Panc1 (cell line): ENCODE measurements around the gene BCAS3. TPM values are rescaled to one million over a fixed set of nuclear protein-coding genes. Genes with fewer than 3 reads are reported as not detected.

Experiments used
- ATAC-seq: fragments of 200-7000 bp; cut with Tn5 transposase; 2 replicates; pipeline ENCODE4 v1.9.1; 2020; ENCODE audit warnings: mild to moderate bottlenecking, moderate library complexity
- BruUV-seq: library from RNA; stranded (reverse); fragments of 400-500 nt; replicated peaks from 2 replicates; lab custom pipeline; 2021; lab: Mats Ljungman, UMichigan
- CTCF ChIA-PET: fragments of 300-600 bp; sonication (Branson Sonifier 250); formaldehyde crosslinking; loops from one replicate; lab custom pipeline; 2022; ENCODE audit warnings: antibody characterized with exemption; lab: Charles Lee
- POLR2A ChIA-PET: fragments of 300-600 bp; sonication (Branson Sonifier 250); formaldehyde crosslinking; loops from one replicate; lab custom pipeline; 2022; ENCODE audit warnings: antibody characterized with exemption; lab: Charles Lee
- DNase-seq: peaks from one replicate; pipeline ENCODE4 v3.0.0-alpha.2; 2010; ENCODE audit warnings: low read depth, low spot score
- H3K27ac ChIP-seq: 2 replicates; pipeline ENCODE4 v1.5.1; 2011; ENCODE audit warnings: mild to moderate bottlenecking, low read length, inconsistent platforms
- H3K27me3 ChIP-seq: fragments of 200-500 bp; sonication (Bioruptor generic); 2 replicates; pipeline ENCODE4 v1.6.0; 2014; ENCODE audit warnings: low read length, inconsistent platforms; ENCODE audit not compliant: control insufficient read depth, insufficient read depth
- H3K36me3 ChIP-seq: fragments of 200-500 bp; sonication (Bioruptor generic); 2 replicates; pipeline ENCODE4 v1.5.1; 2014; ENCODE audit warnings: inconsistent platforms, mild to moderate bottlenecking, low read length, moderate library complexity; ENCODE audit not compliant: control insufficient read depth, insufficient read depth
- H3K4me1 ChIP-seq: 2 replicates; pipeline ENCODE4 v1.5.1; 2011; ENCODE audit warnings: inconsistent platforms, mild to moderate bottlenecking, low read length, moderate library complexity; ENCODE audit not compliant: control insufficient read depth, insufficient read depth
- H3K4me3 ChIP-seq, 2 experiments: 2 replicates each; pipeline ENCODE4 v1.5.1; 2011 to 2012; ENCODE audit warnings: low read depth in 2 of 2, low read length in 2 of 2, mild to moderate bottlenecking in 2 of 2, inconsistent platforms in 1 of 2, moderate library complexity in 1 of 2
- H3K9me3 ChIP-seq: fragments of 200-500 bp; sonication (Bioruptor generic); 2 replicates; pipeline ENCODE4 v1.5.1; 2014; ENCODE audit warnings: low read depth, mild to moderate bottlenecking, inconsistent platforms, low read length, moderate library complexity; ENCODE audit not compliant: control insufficient read depth, insufficient read depth
- POLR2AphosphoS5 ChIP-seq: IDR thresholded peaks from 2 replicates; pipeline ENCODE4 v1.6.1; 2012; ENCODE audit warnings: mild to moderate bottlenecking, low read depth, low read length, moderate library complexity
- SIN3A ChIP-seq: IDR thresholded peaks from 2 replicates; pipeline ENCODE4 v1.6.1; 2012; ENCODE audit warnings: low read depth, mild to moderate bottlenecking, low read length, moderate library complexity, borderline replicate concordance; ENCODE audit not compliant: insufficient read depth
- TCF7L2 ChIP-seq: IDR thresholded peaks from 2 replicates; pipeline ENCODE4 v1.6.1; 2011; ENCODE audit warnings: mild to moderate bottlenecking, low read depth, low read length, inconsistent platforms
- in situ Hi-C: cut with HindIII; loops from 2 replicates; pipeline ENCODE4 v1.10.0; 2016; ENCODE audit warnings: low sequenced_read_pairs, low pct_unique_long_range_greater_than_20kb
- intact Hi-C: fragments of 100-400 bp; cut with micrococcal nuclease; formaldehyde crosslinking; loops from one replicate; pipeline ENCODE4 v1.10.0; 2022; ENCODE audit not compliant: unreplicated experiment
- total RNA-seq: library from RNA; stranded (reverse); gene quantifications from one replicate; pipeline ENCODE4 v1.2.1, GENCODE V29; 2021; ENCODE audit not compliant: unreplicated experiment
- TF ChIP-seq, protein P1 (sequence below), 2 experiments: IDR thresholded peaks; 2 replicates each; pipeline ENCODE4 v1.6.1; 2011 to 2012; ENCODE audit warnings: low read depth in 2 of 2, control low read depth in 1 of 2, low read length in 1 of 2, mild to moderate bottlenecking in 1 of 2, moderate library complexity in 1 of 2; ENCODE audit not compliant: insufficient read depth in 1 of 2
- TF ChIP-seq, protein P2 (sequence below): fragments of 450-650 bp; IDR thresholded peaks from 2 replicates; pipeline ENCODE4 v1.5.1; 2017; ENCODE audit warnings: mild to moderate bottlenecking

BCAS3 gene
- total RNA-seq, 1 experiment from 2014 or later, result 9.3 TPM

DNA sequence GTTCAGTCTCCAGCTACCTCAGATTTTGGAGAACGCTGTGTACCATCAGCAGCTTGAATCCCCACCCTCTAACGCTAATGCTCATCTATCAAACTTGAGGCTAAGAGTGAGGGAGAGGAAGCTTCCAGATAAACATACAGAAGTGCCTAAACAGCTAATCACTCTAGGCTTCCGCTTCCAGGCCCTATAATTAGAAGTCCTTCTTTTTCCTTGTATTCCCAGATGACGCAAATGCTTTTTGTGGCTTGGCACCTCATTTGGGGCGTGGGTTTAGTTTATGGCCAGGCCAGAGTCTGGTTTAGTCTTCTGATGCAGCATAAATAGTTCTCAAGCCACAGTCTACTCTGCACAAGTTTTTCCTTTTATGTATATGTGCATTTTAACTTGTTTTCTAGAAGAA lies 263.4 kb downstream of the BCAS3 start:
- intact Hi-C loops, result no loop called here
- Histone ChIP-seq H3K9me3 (no peaks in the 10 kb centered on the region), H3K27me3 (no peaks in the 10 kb centered on the region), H3K4me3 (no peak overlapping the region), H3K27ac (no peak overlapping the region), H3K4me1 (no peaks in the 10 kb centered on the region), H3K36me3 (no peaks in the 10 kb centered on the region; the same call in 1 of the 2 replicates)
- POLR2A ChIA-PET, result no interaction called here
- no peak for DNase-seq
- CTCF ChIA-PET, result no interaction called here
- in situ Hi-C loops, result no loop called here
- BruUV-seq, result no TSS peak
- no peak for ATAC-seq
- TF ChIP-seq, protein P1, sequence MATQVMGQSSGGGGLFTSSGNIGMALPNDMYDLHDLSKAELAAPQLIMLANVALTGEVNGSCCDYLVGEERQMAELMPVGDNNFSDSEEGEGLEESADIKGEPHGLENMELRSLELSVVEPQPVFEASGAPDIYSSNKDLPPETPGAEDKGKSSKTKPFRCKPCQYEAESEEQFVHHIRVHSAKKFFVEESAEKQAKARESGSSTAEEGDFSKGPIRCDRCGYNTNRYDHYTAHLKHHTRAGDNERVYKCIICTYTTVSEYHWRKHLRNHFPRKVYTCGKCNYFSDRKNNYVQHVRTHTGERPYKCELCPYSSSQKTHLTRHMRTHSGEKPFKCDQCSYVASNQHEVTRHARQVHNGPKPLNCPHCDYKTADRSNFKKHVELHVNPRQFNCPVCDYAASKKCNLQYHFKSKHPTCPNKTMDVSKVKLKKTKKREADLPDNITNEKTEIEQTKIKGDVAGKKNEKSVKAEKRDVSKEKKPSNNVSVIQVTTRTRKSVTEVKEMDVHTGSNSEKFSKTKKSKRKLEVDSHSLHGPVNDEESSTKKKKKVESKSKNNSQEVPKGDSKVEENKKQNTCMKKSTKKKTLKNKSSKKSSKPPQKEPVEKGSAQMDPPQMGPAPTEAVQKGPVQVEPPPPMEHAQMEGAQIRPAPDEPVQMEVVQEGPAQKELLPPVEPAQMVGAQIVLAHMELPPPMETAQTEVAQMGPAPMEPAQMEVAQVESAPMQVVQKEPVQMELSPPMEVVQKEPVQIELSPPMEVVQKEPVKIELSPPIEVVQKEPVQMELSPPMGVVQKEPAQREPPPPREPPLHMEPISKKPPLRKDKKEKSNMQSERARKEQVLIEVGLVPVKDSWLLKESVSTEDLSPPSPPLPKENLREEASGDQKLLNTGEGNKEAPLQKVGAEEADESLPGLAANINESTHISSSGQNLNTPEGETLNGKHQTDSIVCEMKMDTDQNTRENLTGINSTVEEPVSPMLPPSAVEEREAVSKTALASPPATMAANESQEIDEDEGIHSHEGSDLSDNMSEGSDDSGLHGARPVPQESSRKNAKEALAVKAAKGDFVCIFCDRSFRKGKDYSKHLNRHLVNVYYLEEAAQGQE (IDR thresholded peaks at IDR 0.05; ENCODE audit: insufficient read depth in 1 of 2, low read depth in 2 of 2, low read length in 1 of 2), result no peak
- no peak for TF ChIP-seq POLR2AphosphoS5
- no peak for TF ChIP-seq TCF7L2
- TF ChIP-seq, protein P2, sequence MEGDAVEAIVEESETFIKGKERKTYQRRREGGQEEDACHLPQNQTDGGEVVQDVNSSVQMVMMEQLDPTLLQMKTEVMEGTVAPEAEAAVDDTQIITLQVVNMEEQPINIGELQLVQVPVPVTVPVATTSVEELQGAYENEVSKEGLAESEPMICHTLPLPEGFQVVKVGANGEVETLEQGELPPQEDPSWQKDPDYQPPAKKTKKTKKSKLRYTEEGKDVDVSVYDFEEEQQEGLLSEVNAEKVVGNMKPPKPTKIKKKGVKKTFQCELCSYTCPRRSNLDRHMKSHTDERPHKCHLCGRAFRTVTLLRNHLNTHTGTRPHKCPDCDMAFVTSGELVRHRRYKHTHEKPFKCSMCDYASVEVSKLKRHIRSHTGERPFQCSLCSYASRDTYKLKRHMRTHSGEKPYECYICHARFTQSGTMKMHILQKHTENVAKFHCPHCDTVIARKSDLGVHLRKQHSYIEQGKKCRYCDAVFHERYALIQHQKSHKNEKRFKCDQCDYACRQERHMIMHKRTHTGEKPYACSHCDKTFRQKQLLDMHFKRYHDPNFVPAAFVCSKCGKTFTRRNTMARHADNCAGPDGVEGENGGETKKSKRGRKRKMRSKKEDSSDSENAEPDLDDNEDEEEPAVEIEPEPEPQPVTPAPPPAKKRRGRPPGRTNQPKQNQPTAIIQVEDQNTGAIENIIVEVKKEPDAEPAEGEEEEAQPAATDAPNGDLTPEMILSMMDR, result no peak
- TF ChIP-seq SIN3A, result no peak

DNA sequence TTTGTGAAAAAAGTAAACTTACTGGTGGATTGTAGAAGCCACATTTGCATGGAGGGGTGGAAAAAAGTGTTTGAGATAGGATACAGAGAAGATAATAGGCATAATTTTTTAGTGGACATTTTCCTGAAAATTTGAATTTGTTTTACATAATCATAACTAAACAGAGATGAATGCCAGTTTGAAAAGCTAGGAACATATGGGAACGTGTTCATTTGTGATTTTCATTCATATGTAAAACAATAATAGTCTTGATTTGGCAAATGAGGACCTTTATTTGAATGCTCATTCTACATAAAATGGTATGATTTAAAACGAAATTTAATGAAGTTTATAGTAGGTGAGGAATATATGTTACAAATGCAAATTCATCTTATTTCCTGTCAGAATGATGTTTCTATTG lies 263.9 kb downstream of the BCAS3 start:
- no peak for ATAC-seq
- Histone ChIP-seq H3K4me1 (no peaks in the 10 kb centered on the region), H3K9me3 (no peaks in the 10 kb centered on the region), H3K27ac (no peak overlapping the region), H3K4me3 (no peak overlapping the region), H3K27me3 (no peaks in the 10 kb centered on the region), H3K36me3 (no peaks in the 10 kb centered on the region; the same call in 1 of the 2 replicates)
- no TSS peak for BruUV-seq
- no peak for DNase-seq
- ChIA-PET CTCF (no interaction called here), POLR2A (no interaction called here)
- intact Hi-C loops, result no loop called here
- in situ Hi-C loops, result no loop called here
- no peak for TF ChIP-seq POLR2AphosphoS5
- no peak for TF ChIP-seq TCF7L2
- TF ChIP-seq, protein P1 (IDR thresholded peaks at IDR 0.05; ENCODE audit: insufficient read depth in 1 of 2, low read depth in 2 of 2, low read length in 1 of 2), result no peak
- TF ChIP-seq, protein P2, result no peak
- TF ChIP-seq SIN3A, result no peak
